Stimulated activated CD4-positive, alpha-beta T cell treated with anti-CD3 and anti-CD28 coated beads, Interleukin-4, amount 100 ng/mL, for 1 hour (primary cell): ENCODE data around the gene GNAS.

Source experiments
- DNase-seq: peaks from one replicate; pipeline ENCODE4 v3.0.0-alpha.2; 2020

GNAS gene

GRCh38 chr20:58854638-58855471 is 2.3 kb downstream of the GNAS start:
- no peak for DNase-seq

DNA sequence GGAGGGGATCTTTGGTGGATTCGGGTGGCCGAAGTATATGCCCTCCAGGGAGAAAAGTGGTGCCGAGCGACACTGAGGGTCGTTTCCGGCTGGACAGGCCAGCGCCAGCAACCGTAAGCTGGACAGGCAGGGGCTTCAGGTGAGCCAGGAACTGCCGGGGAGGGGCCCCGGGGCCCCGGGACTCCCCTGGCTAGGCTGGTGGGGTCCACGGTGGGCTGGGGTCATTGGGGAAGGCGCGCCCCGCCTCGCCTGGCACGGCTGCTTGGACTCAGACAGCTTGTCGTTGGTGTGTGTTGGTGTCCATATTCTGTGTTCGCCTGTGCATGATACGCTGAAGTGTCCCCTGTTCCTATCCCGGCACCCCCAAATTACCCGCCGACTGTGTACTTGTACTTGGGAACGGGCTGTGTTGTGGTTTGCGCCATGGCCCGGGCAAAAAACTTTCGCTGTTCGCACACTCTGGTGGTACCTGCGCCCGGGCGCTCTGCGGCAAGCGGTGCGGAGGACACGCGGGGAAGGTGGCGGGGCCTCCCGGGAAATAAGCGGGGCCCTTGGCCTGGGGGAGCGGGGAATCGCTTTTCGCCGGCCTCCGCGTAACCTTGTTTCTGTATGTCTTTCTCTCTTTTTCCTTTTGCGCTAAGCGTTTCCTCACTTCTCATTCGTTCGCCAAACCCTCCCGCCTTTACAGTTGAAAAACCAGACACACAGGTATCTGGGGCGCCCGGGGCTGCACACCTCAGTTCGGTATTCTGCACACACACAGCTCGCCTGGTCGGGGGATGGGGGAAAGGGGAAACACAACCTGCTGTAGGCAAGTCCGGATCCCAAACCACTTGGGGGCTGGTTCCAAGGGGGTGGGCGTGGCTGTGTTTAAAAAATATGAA is 3.2 kb downstream of the GNAS start:
- no peak for DNase-seq

GRCh38 chr20:58863044-58863790 is 10.7 kb downstream of the GNAS start:
- no peak for DNase-seq

GRCh38 chr20:58864346-58864745 is 11.8 kb downstream of the GNAS start:
- no peak for DNase-seq

DNA sequence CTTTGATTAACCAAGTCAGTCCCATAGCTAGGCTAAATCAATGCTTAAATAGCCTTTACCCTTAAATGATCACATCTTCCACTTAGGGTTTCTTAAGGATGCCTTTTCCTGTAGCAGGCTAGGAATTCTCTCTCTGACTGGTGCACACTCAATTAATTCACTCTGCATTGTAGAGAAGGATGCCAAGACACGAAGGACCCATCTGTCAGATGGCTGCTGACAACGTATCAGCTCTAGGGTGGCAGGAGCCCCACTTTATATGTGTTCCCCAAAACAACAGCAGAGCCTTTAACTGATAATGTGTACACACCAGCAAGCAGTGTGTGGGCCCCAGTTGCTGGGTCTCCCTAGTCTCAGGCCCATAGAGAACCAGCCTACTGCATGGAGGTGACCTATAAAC is 13.3 kb downstream of the GNAS start:
- DNase-seq: no peak

GRCh38 chr20:58867211-58867610 is 14.7 kb downstream of the GNAS start:
- DNase-seq: no peak

- DNase-seq: no peak
Observed at GRCh38 chr20:58868795-58869194, 16.3 kb downstream of the GNAS start.

- no peak for DNase-seq
Observed at GRCh38 chr20:58869662-58870227, 17.2 kb downstream of the GNAS start.

- DNase-seq: peak; percentile 55
Observed at GRCh38 chr20:58870293-58871014, 17.9 kb downstream of the GNAS start.

GRCh38 chr20:58871533-58872102 is 19.1 kb downstream of the GNAS start:
- DNase-seq: no peak

DNA sequence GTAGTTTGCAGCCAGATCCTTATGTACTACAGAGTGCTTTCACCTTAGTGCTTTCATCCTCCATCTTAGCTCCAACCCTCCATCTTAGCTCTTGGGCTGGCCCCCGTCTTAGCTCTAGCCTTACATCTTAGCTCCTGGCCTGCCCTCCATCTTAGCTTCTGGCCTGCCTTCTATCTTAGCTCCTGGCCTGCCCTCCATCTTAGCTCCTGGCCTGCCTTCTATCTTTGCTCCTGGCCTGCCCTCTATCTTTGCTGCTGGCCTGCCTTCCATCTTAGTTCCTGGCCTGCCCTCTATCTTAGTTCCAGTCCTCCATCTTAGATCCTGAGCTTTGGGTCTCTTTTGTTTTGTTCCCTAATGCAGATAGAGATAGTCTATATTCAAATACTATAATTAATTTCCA is 22.0 kb downstream of the GNAS start:
- no peak for DNase-seq

- no peak for DNase-seq
Observed at GRCh38 chr20:58875111-58875510, 22.6 kb downstream of the GNAS start.

GRCh38 chr20:58875541-58876134 is 23.1 kb downstream of the GNAS start:
- no peak for DNase-seq

DNA sequence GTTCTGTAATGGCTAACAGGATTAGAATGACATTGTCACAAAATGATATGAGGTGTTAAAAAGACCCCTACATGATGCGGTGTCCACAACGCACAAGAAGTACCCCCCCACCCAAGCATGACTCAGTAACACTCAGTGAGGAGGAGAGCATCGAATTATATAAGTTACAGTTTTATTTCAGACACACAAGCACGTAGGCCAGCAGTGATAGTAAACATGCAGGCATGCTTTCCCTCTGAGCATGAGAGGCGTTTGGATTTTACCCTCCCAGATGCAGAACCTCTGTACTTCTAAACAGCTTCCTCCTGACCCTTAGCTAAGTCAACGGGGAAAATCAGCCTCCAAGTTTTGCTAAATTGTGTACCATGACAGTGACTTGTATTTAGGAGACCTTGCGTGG is 23.9 kb downstream of the GNAS start:
- no peak for DNase-seq

GRCh38 chr20:58877050-58877975 is 24.8 kb downstream of the GNAS start:
- no peak for DNase-seq

DNA sequence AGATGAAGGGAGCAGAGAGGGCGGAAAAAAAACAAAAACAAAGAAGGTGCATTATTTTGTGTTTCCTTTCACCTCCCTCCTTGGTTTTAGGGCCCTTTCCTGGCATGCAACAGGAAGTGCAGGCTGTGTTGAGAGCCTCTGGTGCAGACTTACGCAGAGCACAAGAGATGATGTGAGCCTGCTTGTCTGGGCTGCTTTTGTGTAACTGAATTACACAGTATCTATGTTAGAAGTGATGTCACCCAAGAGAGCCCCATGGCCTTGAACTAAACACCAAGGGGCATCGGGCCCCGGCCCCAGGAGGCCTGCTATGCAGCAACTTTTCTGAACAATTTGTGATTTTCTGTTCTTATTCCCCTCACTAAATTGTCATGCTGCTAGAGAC is 25.5 kb downstream of the GNAS start:
- DNase-seq: no peak

DNA sequence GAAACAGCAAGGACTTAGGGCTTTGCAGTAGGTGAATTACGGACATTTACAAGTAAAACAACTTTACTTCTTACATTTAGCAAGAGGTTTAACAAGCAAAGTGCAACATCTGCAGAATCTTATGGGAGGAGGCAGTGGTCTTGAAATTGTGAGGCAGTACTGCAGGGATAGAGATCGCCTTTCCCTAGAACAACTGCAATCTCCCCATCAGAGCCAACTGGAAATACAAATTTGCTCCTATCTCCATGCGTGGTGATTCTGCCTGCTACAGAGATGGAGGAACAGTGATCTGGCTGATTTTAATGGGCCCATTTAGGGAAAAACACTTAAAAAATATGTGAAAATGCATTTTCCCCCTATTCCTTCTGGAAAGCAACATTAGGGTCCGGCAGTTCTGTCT is 25.9 kb downstream of the GNAS start:
- no peak for DNase-seq

DNA sequence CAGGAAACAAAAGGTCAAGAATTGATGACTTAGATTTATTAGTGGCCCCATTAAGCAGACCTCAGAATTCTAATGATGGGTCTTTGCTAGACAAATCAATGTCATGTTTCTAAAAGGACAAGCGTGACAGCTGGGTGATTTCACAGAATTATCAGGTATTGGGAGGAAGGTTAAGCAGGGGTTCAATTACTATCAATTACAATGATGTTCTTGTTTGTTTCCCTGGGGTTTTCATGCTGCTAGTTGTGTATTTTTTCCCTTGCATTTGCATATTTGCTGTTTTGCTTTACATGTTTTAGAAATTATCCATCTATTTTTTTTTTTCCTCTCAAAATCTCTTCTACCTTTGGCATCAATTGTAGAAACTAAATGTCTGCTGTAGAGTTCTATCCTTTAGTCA is 27.9 kb downstream of the GNAS start:
- DNase-seq: no peak

DNA sequence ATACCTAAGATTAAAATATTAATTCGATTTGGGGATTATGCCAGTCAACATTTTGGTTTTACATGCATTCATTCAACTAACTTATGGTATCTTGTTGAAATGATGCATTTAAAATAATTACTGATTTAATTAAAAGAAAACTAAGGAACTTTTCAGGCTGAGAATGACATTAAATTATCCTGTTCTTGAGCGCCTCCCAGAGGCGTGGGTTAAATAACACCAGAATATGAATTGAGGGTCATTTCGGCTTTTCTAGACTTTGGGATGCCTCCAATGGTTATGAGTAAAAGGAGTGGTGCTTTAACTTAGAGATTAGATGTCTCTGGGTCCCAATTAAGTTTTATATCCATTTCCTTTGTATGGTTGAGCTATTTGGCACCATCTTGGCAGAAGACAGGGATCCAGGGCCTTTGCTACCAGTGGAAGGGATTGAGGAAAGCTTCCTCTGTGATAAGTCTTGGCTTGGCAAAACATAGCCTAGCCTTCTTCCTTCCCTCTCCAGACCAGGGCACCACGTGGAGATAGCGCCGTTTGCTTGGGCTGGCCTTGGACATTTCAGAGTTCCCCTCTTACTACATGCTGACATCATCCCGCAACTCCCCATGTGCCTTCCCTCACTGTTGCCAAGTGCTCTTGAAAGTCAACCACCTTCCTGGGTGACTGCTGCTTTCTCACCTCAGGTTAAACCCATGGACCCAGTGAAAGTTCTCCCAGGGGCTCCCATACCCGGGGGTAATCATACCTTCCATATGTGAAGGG is 28.7 kb downstream of the GNAS start:
- no peak for DNase-seq

- DNase-seq: no peak
Observed at GRCh38 chr20:58882704-58883089, 30.2 kb downstream of the GNAS start.
